ENCODE data around the gene TMPRSS13. TPM values are rescaled to one million over a fixed set of nuclear protein-coding genes. Genes with fewer than 3 reads are reported as not detected.

Gene TMPRSS13
- total RNA-seq, 4 donors from 2014 or later = 0.22 to 0.51 TPM; not detected in 2

DNA sequence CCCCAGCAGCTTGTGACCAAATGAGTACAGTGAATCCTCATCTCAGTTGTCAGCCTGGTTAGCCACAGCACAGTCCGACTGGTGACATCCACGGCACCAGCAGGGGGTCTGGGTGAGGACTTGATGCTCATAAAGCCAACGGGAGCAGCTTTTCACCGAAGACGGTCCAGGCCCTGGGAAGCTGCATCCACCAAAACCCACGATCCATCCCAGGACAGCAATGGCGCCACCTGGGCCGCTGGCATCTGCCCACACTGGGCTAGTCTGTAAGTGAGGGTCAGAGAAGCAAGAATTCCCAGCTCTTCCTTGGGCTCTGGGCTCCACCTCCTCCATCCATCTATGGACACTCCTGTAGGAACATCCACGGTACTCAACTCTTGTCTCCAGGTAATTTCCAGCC lies 27.6 kb downstream of the TMPRSS13 start:
- TF ChIP-seq, protein P1, sequence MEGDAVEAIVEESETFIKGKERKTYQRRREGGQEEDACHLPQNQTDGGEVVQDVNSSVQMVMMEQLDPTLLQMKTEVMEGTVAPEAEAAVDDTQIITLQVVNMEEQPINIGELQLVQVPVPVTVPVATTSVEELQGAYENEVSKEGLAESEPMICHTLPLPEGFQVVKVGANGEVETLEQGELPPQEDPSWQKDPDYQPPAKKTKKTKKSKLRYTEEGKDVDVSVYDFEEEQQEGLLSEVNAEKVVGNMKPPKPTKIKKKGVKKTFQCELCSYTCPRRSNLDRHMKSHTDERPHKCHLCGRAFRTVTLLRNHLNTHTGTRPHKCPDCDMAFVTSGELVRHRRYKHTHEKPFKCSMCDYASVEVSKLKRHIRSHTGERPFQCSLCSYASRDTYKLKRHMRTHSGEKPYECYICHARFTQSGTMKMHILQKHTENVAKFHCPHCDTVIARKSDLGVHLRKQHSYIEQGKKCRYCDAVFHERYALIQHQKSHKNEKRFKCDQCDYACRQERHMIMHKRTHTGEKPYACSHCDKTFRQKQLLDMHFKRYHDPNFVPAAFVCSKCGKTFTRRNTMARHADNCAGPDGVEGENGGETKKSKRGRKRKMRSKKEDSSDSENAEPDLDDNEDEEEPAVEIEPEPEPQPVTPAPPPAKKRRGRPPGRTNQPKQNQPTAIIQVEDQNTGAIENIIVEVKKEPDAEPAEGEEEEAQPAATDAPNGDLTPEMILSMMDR (IDR thresholded peaks at IDR 0.05; ENCODE audit: low read depth) = no peak

DNA sequence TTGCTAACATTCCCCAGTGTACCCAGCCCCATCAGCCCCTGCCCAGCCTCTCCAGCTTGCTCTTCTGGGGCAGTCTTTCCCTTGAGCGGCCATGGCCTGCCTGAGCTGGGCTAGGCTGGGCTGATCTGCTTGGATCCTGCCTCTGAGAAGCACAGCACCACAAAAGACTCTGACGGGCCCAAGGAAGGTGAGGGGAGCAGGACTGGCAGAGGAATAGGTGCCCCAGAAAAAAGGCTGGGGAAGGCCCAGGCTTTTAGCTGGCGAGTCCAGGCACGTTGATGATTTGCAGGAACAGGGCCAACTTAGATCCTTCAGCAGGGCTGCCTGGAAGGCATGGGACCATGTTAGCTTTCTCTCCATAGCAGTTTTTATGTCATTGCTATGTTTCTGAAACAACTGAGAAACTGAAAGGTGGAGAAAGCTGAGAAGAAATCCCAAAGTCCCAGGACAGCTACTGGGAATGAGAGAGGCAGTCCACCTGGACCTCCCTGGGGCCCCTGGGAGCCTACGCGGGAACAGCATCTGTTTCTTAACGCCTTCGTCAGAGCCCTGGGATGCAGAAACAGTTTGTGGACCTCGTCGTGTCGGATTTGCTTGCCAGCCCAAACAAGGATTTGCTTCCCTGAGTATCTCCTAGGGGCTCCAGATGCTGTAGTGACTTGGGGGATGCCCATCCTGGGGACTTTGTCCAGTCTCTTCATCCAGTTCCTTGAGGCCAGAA lies 28.3 kb downstream of the TMPRSS13 start:
- TF ChIP-seq, protein P1 (IDR thresholded peaks at IDR 0.05; ENCODE audit: low read depth) = no peak

DNA sequence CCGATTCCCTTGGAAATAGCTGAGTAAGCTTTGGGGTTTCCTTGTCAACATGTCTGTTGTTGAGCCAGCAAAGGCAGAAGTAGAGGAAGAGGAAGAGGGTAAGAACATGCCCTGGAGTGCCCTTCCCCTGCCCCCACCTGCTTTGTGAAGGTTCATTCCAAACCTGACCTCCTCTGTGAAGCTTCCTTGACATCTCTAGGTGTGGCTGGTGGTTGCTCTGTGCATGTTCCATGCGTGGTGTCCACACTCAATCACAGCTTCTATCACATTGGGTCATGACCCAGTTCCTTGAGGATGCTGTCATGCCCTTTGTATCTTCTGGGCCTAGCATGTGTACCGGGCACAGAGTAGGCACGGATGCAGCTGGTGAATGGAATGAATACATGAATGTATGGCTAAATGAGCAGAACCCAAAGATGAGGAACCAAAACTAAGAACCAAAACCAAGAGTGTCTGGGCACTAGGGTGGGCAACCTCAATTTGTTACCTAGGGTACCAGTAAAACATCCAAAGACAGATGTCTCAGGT lies 29.0 kb downstream of the TMPRSS13 start:
- TF ChIP-seq, protein P1 (IDR thresholded peaks at IDR 0.05; ENCODE audit: low read depth) = no peak

DNA sequence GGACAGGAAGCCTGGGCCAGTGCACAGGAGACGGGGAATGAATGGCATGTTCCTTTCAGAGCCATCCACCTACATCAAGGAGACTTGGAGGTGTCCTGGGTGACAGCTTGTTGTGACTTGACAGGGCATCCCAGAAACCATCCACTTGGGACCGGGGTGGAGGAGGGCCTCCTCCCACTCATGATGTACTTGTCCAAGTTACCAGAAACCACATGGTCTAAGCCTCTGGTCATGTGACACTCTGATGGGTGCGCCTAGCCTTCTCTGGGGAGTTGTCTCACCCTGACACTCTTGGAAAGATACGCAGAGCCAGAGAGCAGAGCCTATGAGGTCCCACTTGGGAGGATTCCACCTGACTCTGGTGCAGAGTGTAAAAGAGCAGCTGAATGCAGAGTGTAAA lies 31.1 kb downstream of the TMPRSS13 start:
- TF ChIP-seq, protein P1 (IDR thresholded peaks at IDR 0.05; ENCODE audit: low read depth) = no peak

DNA sequence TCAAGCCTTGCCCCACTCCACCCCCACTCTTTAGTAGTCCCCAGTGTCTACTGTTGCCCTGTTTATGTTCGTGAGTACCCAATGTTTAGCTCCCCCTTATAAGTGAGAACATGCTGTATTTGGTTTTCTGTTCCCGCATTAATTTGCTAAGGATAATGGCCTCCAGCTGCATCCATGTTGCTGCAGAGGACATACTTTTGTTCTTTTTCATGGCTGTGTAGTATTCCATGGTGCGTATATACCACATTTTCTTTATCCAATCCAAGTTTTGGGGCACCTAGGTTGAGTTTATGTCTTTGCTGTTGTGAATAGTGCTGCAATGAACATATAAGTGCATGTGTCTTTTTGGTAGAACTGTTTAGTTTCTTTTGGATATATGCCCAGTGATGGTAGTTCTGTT lies 36.6 kb downstream of the TMPRSS13 start:
- TF ChIP-seq, protein P1 (IDR thresholded peaks at IDR 0.05; ENCODE audit: low read depth) = no peak

DNA sequence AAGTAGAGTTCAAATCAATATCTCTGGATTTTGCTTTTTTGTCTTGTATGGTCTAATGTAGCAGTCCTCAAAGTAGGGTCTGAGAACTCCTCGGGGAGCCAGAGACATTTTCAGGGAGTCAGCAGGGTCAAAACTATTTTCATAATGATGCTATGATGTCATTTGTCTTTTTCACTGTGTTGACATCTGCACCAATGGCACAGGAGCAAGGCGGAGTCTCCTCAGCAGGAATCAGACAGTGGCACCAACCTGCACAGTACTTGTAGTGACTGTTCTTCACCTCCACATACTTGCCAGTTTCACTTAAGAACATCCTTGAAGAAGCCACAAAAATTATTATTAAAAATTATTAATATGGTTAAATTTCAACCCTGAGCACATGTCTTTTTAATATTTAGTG lies 37.8 kb downstream of the TMPRSS13 start:
- TF ChIP-seq, protein P1 (IDR thresholded peaks at IDR 0.05; ENCODE audit: low read depth) = no peak

DNA sequence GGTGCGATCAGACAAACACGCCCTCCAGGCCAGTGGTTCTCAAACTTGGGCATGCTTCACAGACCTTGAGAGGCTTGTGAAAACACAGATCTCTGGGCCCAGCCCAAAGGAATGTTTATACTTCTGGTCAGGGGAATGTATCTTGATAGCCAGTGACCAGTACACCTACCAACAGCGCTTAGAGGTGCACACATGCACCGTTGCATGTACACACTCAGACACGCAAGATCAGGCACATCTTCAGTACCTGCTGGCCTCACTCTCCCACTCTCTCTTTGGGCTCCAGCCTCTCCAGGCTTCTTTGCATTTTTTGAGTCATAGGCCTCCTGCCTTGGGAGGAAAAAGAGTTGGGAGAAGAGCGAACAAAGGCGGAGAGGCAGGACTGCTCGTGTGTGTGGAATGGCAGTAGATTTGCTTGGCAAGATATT lies 41.0 kb downstream of the TMPRSS13 start:
- TF ChIP-seq, protein P1 (IDR thresholded peaks at IDR 0.05; ENCODE audit: low read depth) = no peak

Data from subcutaneous adipose tissue (tissue), 4 donors.